H7 (cell line): ENCODE measurements around the gene NUDC. TPM values are rescaled to one million over a fixed set of nuclear protein-coding genes. Genes with fewer than 3 reads are reported as not detected.
A peak's percentile ranks its signal among the peaks of the same experiment; 100 is the strongest.
"Not testable (repeated sequence)": the region's sequence is repeated elsewhere in the genome, so short reads cannot be mapped to it uniquely, and the experiment has no call there.

Experiments
- DNase-seq: peaks from one replicate; pipeline ENCODE4 v3.0.0; 2012
- H3K27me3 ChIP-seq: 2 replicates; pipeline ENCODE4 v1.6.0; 2011; ENCODE audit warnings: mild to moderate bottlenecking, low read length; ENCODE audit not compliant: control insufficient read depth, insufficient read depth
- H3K36me3 ChIP-seq: replicated peaks from 2 replicates; pipeline ENCODE4 v1.5.1; 2011; ENCODE audit warnings: low read length; ENCODE audit not compliant: control insufficient read depth, insufficient read depth
- H3K4me3 ChIP-seq: 2 replicates; pipeline ENCODE4 v1.5.1; 2011; ENCODE audit warnings: low read depth, mild to moderate bottlenecking, control low read depth, low read length, moderate library complexity; ENCODE audit not compliant: insufficient read depth
- total RNA-seq: library from RNA; depleted of rRNA; stranded (reverse); fragments of >200 nt; shearing (Covaris generic); gene quantifications from 2 replicates; pipeline ENCODE4 v1.2.3, GENCODE V29; 2014

The NUDC gene
- total RNA-seq, 1 experiment from 2014 or later = 76.4 TPM

- Histone ChIP-seq H3K4me3 (no peak overlapping the region), H3K27me3 (no peaks in the 10 kb centered on the region; the same call in 1 of the 2 replicates), H3K36me3 (no peaks in the 10 kb centered on the region)
- DNase-seq = no peak
Observed at GRCh38 chr1:26972821-26973220, 51.3 kb downstream of the NUDC start.

- no peaks in the 10 kb centered on the region for H3K36me3 ChIP-seq
- no peak for DNase-seq
- no peaks in the 10 kb centered on the region for H3K27me3 ChIP-seq
- H3K4me3 ChIP-seq = no peak overlapping the region
Observed at GRCh38 chr1:26976621-26977510, 55.3 kb downstream of the NUDC start.

- H3K4me3 ChIP-seq = no peak overlapping the region
- H3K27me3 ChIP-seq = no peaks in the 10 kb centered on the region; the same call in 1 of the 2 replicates
- H3K36me3 ChIP-seq = no peaks in the 10 kb centered on the region
- no peak for DNase-seq
Observed at GRCh38 chr1:26978901-26979300, 57.4 kb downstream of the NUDC start.

- DNase-seq = no peak
- no peaks in the 10 kb centered on the region; the same call in 1 of the 2 replicates for H3K27me3 ChIP-seq
Observed at GRCh38 chr1:26981146-26981846, 59.8 kb downstream of the NUDC start.

GRCh38 chr1:26983863-26984262 is 62.3 kb downstream of the NUDC start:
- Histone ChIP-seq H3K4me3 (no peak overlapping the region), H3K36me3 (no peaks in the 10 kb centered on the region), H3K27me3 (no peaks in the 10 kb centered on the region; the same call in 1 of the 2 replicates)
- DNase-seq = no peak

More at GRCh38 chr1:26981146-26981846, 59.8 kb downstream of the NUDC start:
- no peak overlapping the region for H3K4me3 ChIP-seq
- H3K36me3 ChIP-seq = no peaks in the 10 kb centered on the region

GRCh38 chr1:26984291-26984690 is 62.7 kb downstream of the NUDC start:
- Histone ChIP-seq H3K27me3 (no peaks in the 10 kb centered on the region; the same call in 1 of the 2 replicates), H3K36me3 (no peaks in the 10 kb centered on the region), H3K4me3 (no peak overlapping the region)
- no peak for DNase-seq

GRCh38 chr1:26986658-26987057 is 65.1 kb downstream of the NUDC start:
- H3K4me3 ChIP-seq = no peak overlapping the region
- no peaks in the 10 kb centered on the region for H3K36me3 ChIP-seq
- H3K27me3 ChIP-seq = no peaks in the 10 kb centered on the region; the same call in none of the 2 replicates
- DNase-seq = no peak

GRCh38 chr1:26989403-26990109 is 68.0 kb downstream of the NUDC start:
- H3K36me3 ChIP-seq, H3K4me3 ChIP-seq, H3K27me3 ChIP-seq, DNase-seq: not testable (repeated sequence)

- Histone ChIP-seq H3K27me3 (peaks cover 1% of the 10 kb centered on the region), H3K36me3 (peaks cover 2% of the 10 kb centered on the region), H3K4me3 (no peak overlapping the region)
- peak; percentile 44 for DNase-seq
Observed at GRCh38 chr1:26991310-26992116, 70.0 kb downstream of the NUDC start.

GRCh38 chr1:26993237-26994019 is 71.9 kb downstream of the NUDC start, which contains the start of gene TRNP1:
TRNP1 (plus strand) TSS chr1:26993692; CDS start chr1:26993787, 95 bp downstream.
- peak within 1 kb of the TSS; percentile 89 for H3K4me3 ChIP-seq
- peak; percentile 99 for DNase-seq
- peaks cover 1% of the 10 kb centered on the region for H3K27me3 ChIP-seq
- H3K36me3 ChIP-seq = peaks cover 2% of the 10 kb centered on the region

GRCh38 chr1:26994020-26994786 is 72.7 kb downstream of the NUDC start:
- peaks cover 2% of the 10 kb centered on the region for H3K36me3 ChIP-seq
- DNase-seq = peak; percentile 75
- peak overlapping the region; percentile 89 for H3K4me3 ChIP-seq
- H3K27me3 ChIP-seq = peaks cover 1% of the 10 kb centered on the region

GRCh38 chr1:26994787-26995517 is 73.4 kb downstream of the NUDC start:
- peak; percentile 63 for DNase-seq
- H3K4me3 ChIP-seq = peak overlapping the region; percentile 89
- peaks cover 2% of the 10 kb centered on the region for H3K36me3 ChIP-seq
- H3K27me3 ChIP-seq = peaks cover 1% of the 10 kb centered on the region
